ENCODE results near the gene NUP50.

Gene NUP50

DNA sequence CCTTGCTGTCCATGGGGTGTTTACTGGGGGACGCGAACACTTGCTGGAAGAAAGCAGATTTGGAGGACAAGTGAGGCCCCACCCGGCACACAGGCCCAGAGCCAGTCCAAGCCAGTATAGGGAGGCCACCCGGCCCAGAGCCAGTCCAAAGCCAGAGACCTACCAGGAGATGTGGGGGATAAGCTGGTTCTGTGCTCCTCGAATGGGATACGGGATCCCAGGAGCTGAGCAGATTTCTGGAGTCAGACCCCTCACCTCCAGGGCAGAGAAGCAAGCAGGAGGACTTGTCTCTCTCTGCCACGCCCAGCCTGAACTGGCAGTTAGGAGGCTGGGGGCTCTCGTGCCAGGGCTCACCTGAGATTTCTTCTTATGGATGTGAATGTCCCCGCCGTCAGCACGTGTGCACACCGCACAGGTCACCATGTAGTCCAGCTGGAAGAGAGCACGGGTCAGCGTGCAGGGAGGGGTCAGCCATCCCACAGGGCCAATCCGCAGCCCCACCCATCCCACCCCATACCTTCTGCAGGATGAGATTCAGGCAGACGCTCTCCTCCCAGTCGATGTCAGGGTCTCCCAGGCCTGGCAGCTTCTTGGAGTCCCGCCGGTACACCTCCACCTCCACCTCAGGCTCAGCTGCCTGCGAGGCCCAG is 41.7 kb downstream of the NUP50 start:
- Histone ChIP-seq H3K4me2 (ENCODE audit: low read length) (no peak overlapping the region), H4K5ac (ENCODE audit: low read length) (no peak overlapping the region), H2BK5ac (ENCODE audit: low read length) (no peak overlapping the region), H3K27ac (ENCODE audit: low read depth, low read length) (no peak overlapping the region), H3K79me2 (ENCODE audit: control insufficient read depth, insufficient read depth, low read length) (no peaks in the 10 kb centered on the region), H3K18ac (ENCODE audit: low read length) (no peak overlapping the region), H3K4me1 (ENCODE audit: control insufficient read depth, low read depth, low read length) (no peaks in the 10 kb centered on the region), H3K56ac (ENCODE audit: low read length) (no peak overlapping the region), H4K8ac (ENCODE audit: low read depth, low read length) (no peak overlapping the region), H2BK15ac (replicated peaks; ENCODE audit: low read depth) (no peak overlapping the region), H3K9ac (ENCODE audit: low read length) (no peak overlapping the region), H3K4me3 (ENCODE audit: low read length) (no peak overlapping the region), H3K4ac (ENCODE audit: low read depth, low read length) (no peak overlapping the region), H2BK120ac (ENCODE audit: low read depth, low read length) (no peak overlapping the region), H3K79me1 (ENCODE audit: low read length) (no peaks in the 10 kb centered on the region), H3K23ac (ENCODE audit: low read length) (no peak overlapping the region), H3K27me3 (ENCODE audit: insufficient read depth, low read length, poor library complexity) (no peaks in the 10 kb centered on the region), H2AK5ac (ENCODE audit: low read length) (no peak overlapping the region), H3K36me3 (ENCODE audit: control insufficient read depth, insufficient read depth, low read length) (no peaks in the 10 kb centered on the region)
- WGBS (ENCODE audit: extremely low coverage, insufficient coverage, low lambda C conversion rate): no CpG with 5 or more reads among the region's 20 CpGs
- DNase-seq: no peak

DNA sequence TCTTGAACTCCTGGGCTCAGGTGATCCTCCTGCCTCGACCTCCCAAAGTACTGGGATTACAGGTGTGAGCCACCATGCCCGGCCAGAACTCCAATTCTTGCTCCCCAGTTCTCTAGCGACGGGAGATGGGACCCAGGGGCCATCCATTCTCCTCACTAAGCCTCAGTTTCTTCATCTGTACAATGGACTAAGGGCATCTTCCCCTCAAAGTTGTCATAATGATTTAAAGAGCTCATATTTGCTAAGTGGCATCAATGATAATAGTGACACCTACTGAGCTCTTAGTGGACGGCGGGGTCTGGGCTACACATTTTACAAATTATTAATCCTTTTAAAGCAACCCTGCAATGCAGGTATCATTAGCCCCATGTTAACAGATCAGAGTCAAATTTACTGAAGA is 42.5 kb downstream of the NUP50 start:
- no peak overlapping the region for H2BK5ac ChIP-seq (ENCODE audit: low read length)
- H3K4me2 ChIP-seq (ENCODE audit: low read length): no peak overlapping the region
- H3K56ac ChIP-seq (ENCODE audit: low read length): no peak overlapping the region
- no peak overlapping the region for H4K8ac ChIP-seq (ENCODE audit: low read depth, low read length)
- H4K5ac ChIP-seq (ENCODE audit: low read length): no peak overlapping the region
- H3K27me3 ChIP-seq (ENCODE audit: insufficient read depth, low read length, poor library complexity): no peaks in the 10 kb centered on the region
- no peak overlapping the region for H2BK15ac ChIP-seq (replicated peaks; ENCODE audit: low read depth)
- H3K4me1 ChIP-seq (ENCODE audit: control insufficient read depth, low read depth, low read length): no peaks in the 10 kb centered on the region
- H2AK5ac ChIP-seq (ENCODE audit: low read length): no peak overlapping the region
- H3K79me1 ChIP-seq (ENCODE audit: low read length): no peaks in the 10 kb centered on the region
- H3K4me3 ChIP-seq (ENCODE audit: low read length): no peak overlapping the region
- H3K18ac ChIP-seq (ENCODE audit: low read length): no peak overlapping the region
- no peak overlapping the region for H2BK120ac ChIP-seq (ENCODE audit: low read depth, low read length)
- no peaks in the 10 kb centered on the region for H3K36me3 ChIP-seq (ENCODE audit: control insufficient read depth, insufficient read depth, low read length)
- no peaks in the 10 kb centered on the region for H3K79me2 ChIP-seq (ENCODE audit: control insufficient read depth, insufficient read depth, low read length)
- no CpG with 5 or more reads among the region's 6 CpGs for WGBS (ENCODE audit: extremely low coverage, insufficient coverage, low lambda C conversion rate)
- DNase-seq: no peak
- H3K9ac ChIP-seq (ENCODE audit: low read length): no peak overlapping the region
- H3K27ac ChIP-seq (ENCODE audit: low read depth, low read length): no peak overlapping the region
- H3K23ac ChIP-seq (ENCODE audit: low read length): no peak overlapping the region
- no peak overlapping the region for H3K4ac ChIP-seq (ENCODE audit: low read depth, low read length)

DNA sequence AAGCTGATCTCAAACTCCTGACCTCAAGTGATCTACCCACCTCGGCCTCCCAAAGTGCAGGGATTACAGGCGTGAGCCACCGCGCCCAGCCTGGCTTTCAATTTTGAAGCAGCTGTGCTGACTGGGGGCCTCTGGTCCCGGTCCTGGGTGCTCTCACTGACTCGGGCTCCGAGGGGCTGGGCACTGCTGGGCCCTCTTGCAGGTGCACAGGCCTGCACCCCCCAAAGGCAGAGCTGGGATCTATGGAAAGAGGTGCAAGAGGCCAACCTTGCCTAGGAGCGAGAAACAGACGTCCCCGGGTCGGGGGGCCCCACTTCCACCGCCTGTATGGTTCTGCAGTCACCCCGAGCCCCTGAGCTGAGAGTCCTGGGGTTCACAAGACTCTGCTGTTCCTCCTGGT is 43.8 kb downstream of the NUP50 start:
- no peak overlapping the region for H3K4me2 ChIP-seq (ENCODE audit: low read length)
- H3K27ac ChIP-seq (ENCODE audit: low read depth, low read length): no peak overlapping the region
- no peak overlapping the region for H2BK120ac ChIP-seq (ENCODE audit: low read depth, low read length)
- no peak overlapping the region for H2AK5ac ChIP-seq (ENCODE audit: low read length)
- H4K8ac ChIP-seq (ENCODE audit: low read depth, low read length): no peak overlapping the region
- no peaks in the 10 kb centered on the region for H3K27me3 ChIP-seq (ENCODE audit: insufficient read depth, low read length, poor library complexity)
- no peak overlapping the region for H3K23ac ChIP-seq (ENCODE audit: low read length)
- no peaks in the 10 kb centered on the region for H3K36me3 ChIP-seq (ENCODE audit: control insufficient read depth, insufficient read depth, low read length)
- no peak overlapping the region for H2BK15ac ChIP-seq (replicated peaks; ENCODE audit: low read depth)
- no peak overlapping the region for H3K4me3 ChIP-seq (ENCODE audit: low read length)
- DNase-seq: no peak
- no peak overlapping the region for H3K4ac ChIP-seq (ENCODE audit: low read depth, low read length)
- H3K56ac ChIP-seq (ENCODE audit: low read length): no peak overlapping the region
- H3K9ac ChIP-seq (ENCODE audit: low read length): no peak overlapping the region
- no peak overlapping the region for H4K5ac ChIP-seq (ENCODE audit: low read length)
- no peaks in the 10 kb centered on the region for H3K79me2 ChIP-seq (ENCODE audit: control insufficient read depth, insufficient read depth, low read length)
- H3K18ac ChIP-seq (ENCODE audit: low read length): no peak overlapping the region
- no peaks in the 10 kb centered on the region for H3K4me1 ChIP-seq (ENCODE audit: control insufficient read depth, low read depth, low read length)
- H3K79me1 ChIP-seq (ENCODE audit: low read length): no peaks in the 10 kb centered on the region
- H2BK5ac ChIP-seq (ENCODE audit: low read length): no peak overlapping the region
- no CpG with 5 or more reads among the region's 13 CpGs for WGBS (ENCODE audit: extremely low coverage, insufficient coverage, low lambda C conversion rate)

DNA sequence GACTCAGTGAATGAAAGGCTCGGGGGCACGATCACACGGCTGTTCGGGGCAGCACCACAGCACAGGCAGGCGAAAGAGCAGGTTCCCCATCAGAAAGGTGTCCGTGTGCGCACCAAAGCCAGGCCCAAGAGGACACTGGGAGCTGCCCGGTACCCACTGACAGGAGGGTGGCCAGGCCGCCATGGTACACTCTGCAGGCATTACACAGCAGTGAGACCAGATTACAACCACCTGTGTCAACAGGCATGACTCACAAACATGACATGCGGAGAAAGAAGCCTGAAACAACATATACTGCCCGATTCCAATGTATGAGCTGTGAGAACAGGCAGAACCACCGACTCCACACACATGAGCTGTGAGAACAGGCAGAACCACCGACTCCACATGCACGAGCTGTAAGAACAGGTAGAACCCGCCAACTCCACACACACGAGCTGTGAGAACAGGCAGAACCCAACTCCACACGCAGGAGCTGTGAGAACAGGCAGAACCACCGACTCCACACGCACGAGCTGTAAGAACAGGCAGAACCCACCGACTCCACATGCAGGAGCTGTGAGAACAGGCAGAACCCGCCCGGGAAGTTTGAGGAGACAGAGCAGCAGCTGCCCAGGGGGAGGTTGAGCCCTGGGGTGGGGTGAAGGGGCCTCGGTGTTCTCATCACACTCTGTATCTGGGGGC is 44.4 kb downstream of the NUP50 start:
- no peak for DNase-seq
- no peak overlapping the region for H4K8ac ChIP-seq (ENCODE audit: low read depth, low read length)
- H3K79me2 ChIP-seq (ENCODE audit: control insufficient read depth, insufficient read depth, low read length): no peaks in the 10 kb centered on the region
- H3K56ac ChIP-seq (ENCODE audit: low read length): no peak overlapping the region
- no peak overlapping the region for H3K4me2 ChIP-seq (ENCODE audit: low read length)
- H2AK5ac ChIP-seq (ENCODE audit: low read length): no peak overlapping the region
- H3K36me3 ChIP-seq (ENCODE audit: control insufficient read depth, insufficient read depth, low read length): no peaks in the 10 kb centered on the region
- H4K5ac ChIP-seq (ENCODE audit: low read length): no peak overlapping the region
- no CpG with 5 or more reads among the region's 24 CpGs for WGBS (ENCODE audit: extremely low coverage, insufficient coverage, low lambda C conversion rate)
- H3K4ac ChIP-seq (ENCODE audit: low read depth, low read length): no peak overlapping the region
- H2BK120ac ChIP-seq (ENCODE audit: low read depth, low read length): no peak overlapping the region
- no peaks in the 10 kb centered on the region for H3K79me1 ChIP-seq (ENCODE audit: low read length)
- no peak overlapping the region for H3K4me3 ChIP-seq (ENCODE audit: low read length)
- H3K27me3 ChIP-seq (ENCODE audit: insufficient read depth, low read length, poor library complexity): no peaks in the 10 kb centered on the region
- H2BK15ac ChIP-seq (replicated peaks; ENCODE audit: low read depth): no peak overlapping the region
- H3K18ac ChIP-seq (ENCODE audit: low read length): no peak overlapping the region
- H3K9ac ChIP-seq (ENCODE audit: low read length): no peak overlapping the region
- no peak overlapping the region for H3K23ac ChIP-seq (ENCODE audit: low read length)
- H2BK5ac ChIP-seq (ENCODE audit: low read length): no peak overlapping the region
- H3K4me1 ChIP-seq (ENCODE audit: control insufficient read depth, low read depth, low read length): peaks cover under 1% of the 10 kb centered on the region
- H3K27ac ChIP-seq (ENCODE audit: low read depth, low read length): no peak overlapping the region

DNA sequence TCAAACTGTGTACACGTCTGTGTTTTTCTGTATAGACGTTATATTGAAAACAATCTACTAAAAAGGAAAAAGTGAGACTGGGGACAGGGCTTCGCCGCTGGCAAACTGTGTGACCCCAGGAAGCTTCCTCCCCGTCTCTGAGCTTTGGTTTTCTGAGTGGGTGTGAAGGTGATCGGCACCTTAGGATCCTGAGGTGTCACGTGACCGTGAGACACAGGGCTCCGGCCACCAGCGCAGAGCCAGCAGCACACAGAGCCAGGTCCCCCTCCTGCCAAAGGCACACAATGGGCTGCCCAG is 44.9 kb downstream of the NUP50 start:
- H2BK120ac ChIP-seq (ENCODE audit: low read depth, low read length): no peak overlapping the region
- no peak overlapping the region for H4K8ac ChIP-seq (ENCODE audit: low read depth, low read length)
- H3K36me3 ChIP-seq (ENCODE audit: control insufficient read depth, insufficient read depth, low read length): no peaks in the 10 kb centered on the region
- no peak for DNase-seq
- no peak overlapping the region for H3K4ac ChIP-seq (ENCODE audit: low read depth, low read length)
- H3K4me3 ChIP-seq (ENCODE audit: low read length): no peak overlapping the region
- H2BK5ac ChIP-seq (ENCODE audit: low read length): no peak overlapping the region
- no peak overlapping the region for H3K18ac ChIP-seq (ENCODE audit: low read length)
- H4K5ac ChIP-seq (ENCODE audit: low read length): no peak overlapping the region
- no peak overlapping the region for H3K23ac ChIP-seq (ENCODE audit: low read length)
- no peak overlapping the region for H2AK5ac ChIP-seq (ENCODE audit: low read length)
- H3K79me2 ChIP-seq (ENCODE audit: control insufficient read depth, insufficient read depth, low read length): no peaks in the 10 kb centered on the region
- no peak overlapping the region for H3K56ac ChIP-seq (ENCODE audit: low read length)
- no peak overlapping the region for H3K27ac ChIP-seq (ENCODE audit: low read depth, low read length)
- H3K4me1 ChIP-seq (ENCODE audit: control insufficient read depth, low read depth, low read length): peaks cover 2% of the 10 kb centered on the region
- no peaks in the 10 kb centered on the region for H3K27me3 ChIP-seq (ENCODE audit: insufficient read depth, low read length, poor library complexity)
- no peak overlapping the region for H3K9ac ChIP-seq (ENCODE audit: low read length)
- H3K79me1 ChIP-seq (ENCODE audit: low read length): no peaks in the 10 kb centered on the region
- H2BK15ac ChIP-seq (replicated peaks; ENCODE audit: low read depth): no peak overlapping the region
- H3K4me2 ChIP-seq (ENCODE audit: low read length): no peak overlapping the region
- no CpG with 5 or more reads among the region's 10 CpGs for WGBS (ENCODE audit: extremely low coverage, insufficient coverage, low lambda C conversion rate)

Data from mesendoderm (in vitro differentiated cells).